PC-9 (cell line): ENCODE data around the gene CFI. TPM values are rescaled to one million over a fixed set of nuclear protein-coding genes. Genes with fewer than 3 reads are reported as not detected.

Experiments used
- BruUV-seq: library from RNA; stranded (reverse); fragments of 400-500 nt; replicated peaks from 2 replicates; lab custom pipeline; 2021; lab: Mats Ljungman, UMichigan
- CTCF ChIA-PET: fragments of 300-600 bp; sonication (Branson Sonifier 250); formaldehyde crosslinking; loops from one replicate; lab custom pipeline; 2022; ENCODE audit warnings: antibody characterized with exemption; lab: Charles Lee
- POLR2A ChIA-PET: fragments of 300-600 bp; sonication (Branson Sonifier 250); formaldehyde crosslinking; loops from one replicate; lab custom pipeline; 2022; ENCODE audit warnings: antibody characterized with exemption; ENCODE audit not compliant: unreplicated experiment; lab: Charles Lee
- DNase-seq, 2 experiments: peaks; one replicate each; pipeline versions ENCODE4 v3.0.0 to v3.0.0-alpha.2; 2015 to 2022; ENCODE audit warnings: mixed read lengths in 1 of 2
- H2AFZ ChIP-seq: fragments of 200-600 bp; sonication (generic); 2 replicates; pipeline ENCODE4 v1.8.1; 2017; ENCODE audit warnings: antibody characterized with exemption
- H3F3A ChIP-seq: fragments of 200-600 bp; sonication (generic); 2 replicates; pipeline ENCODE4 v1.8.1; 2017; ENCODE audit warnings: antibody characterized with exemption, mild to moderate bottlenecking, low read depth; ENCODE audit not compliant: insufficient read depth
- H3K27ac ChIP-seq: fragments of 200-600 bp; sonication (generic); 2 replicates; pipeline ENCODE4 v1.6.1; 2016; ENCODE audit warnings: mixed run types
- H3K27me3 ChIP-seq: fragments of 200-600 bp; sonication (generic); 2 replicates; pipeline ENCODE4 v1.6.1; 2016; ENCODE audit warnings: low read depth, mixed run types; ENCODE audit not compliant: insufficient read depth
- H3K36me3 ChIP-seq: fragments of 200-600 bp; sonication (generic); 2 replicates; pipeline ENCODE4 v1.6.1; 2016; ENCODE audit warnings: low read depth, mixed run types
- H3K4me1 ChIP-seq: fragments of 200-600 bp; sonication (generic); replicated peaks from 2 replicates; pipeline ENCODE4 v1.6.1; 2016; ENCODE audit warnings: mixed run types; ENCODE audit not compliant: insufficient read depth
- H3K4me2 ChIP-seq: fragments of 200-600 bp; sonication (generic); 2 replicates; pipeline ENCODE4 v1.6.1; 2017; ENCODE audit warnings: mixed run types
- H3K4me3 ChIP-seq: fragments of 200-600 bp; sonication (generic); 2 replicates; pipeline ENCODE4 v1.6.1; 2016; ENCODE audit warnings: mixed run types
- H3K79me2 ChIP-seq: fragments of 200-600 bp; sonication (generic); 2 replicates; pipeline ENCODE4 v1.6.1; 2017; ENCODE audit warnings: low read depth, mixed run types
- H3K9me2 ChIP-seq: fragments of 200-600 bp; sonication (generic); 2 replicates; pipeline ENCODE4 v1.8.1; 2017; ENCODE audit warnings: mild to moderate bottlenecking; ENCODE audit not compliant: insufficient read depth
- H3K9me3 ChIP-seq: fragments of 200-600 bp; sonication (generic); 2 replicates; pipeline ENCODE4 v1.8.1; 2016; ENCODE audit warnings: low read depth; ENCODE audit not compliant: insufficient read depth
- H4K20me1 ChIP-seq: fragments of 200-600 bp; sonication (generic); 2 replicates; pipeline ENCODE4 v1.8.1; 2017; ENCODE audit not compliant: insufficient read depth
- CTCF ChIP-seq: fragments of 200-600 bp; sonication (generic); conservative IDR thresholded peaks from 2 replicates; pipeline ENCODE4 v1.6.1; 2017; ENCODE audit warnings: mixed run types, antibody characterized with exemption, mild to moderate bottlenecking, moderate library complexity
- EZH2 ChIP-seq: fragments of 200-600 bp; sonication (generic); IDR thresholded peaks from 2 replicates; pipeline ENCODE4 v1.8.0; 2017; ENCODE audit warnings: antibody characterized with exemption, low read depth
- intact Hi-C: fragments of 100-400 bp; cut with micrococcal nuclease; formaldehyde crosslinking; loops from one replicate; pipeline ENCODE4 v1.10.0; 2022; ENCODE audit not compliant: unreplicated experiment
- total RNA-seq: library from RNA; stranded (reverse); gene quantifications from 2 replicates; pipeline ENCODE4 v1.2.3, GENCODE V29; 2021

CFI gene
- total RNA-seq, 1 experiment from 2014 or later, result 2.2 TPM

- no peak overlapping the region for H3K4me2 ChIP-seq
- no peak overlapping the region for H2AFZ ChIP-seq
- no peaks in the 10 kb centered on the region for H3F3A ChIP-seq
- TF ChIP-seq CTCF (no peak), EZH2 (no peak)
- intact Hi-C loops, result no loop called here
- ChIA-PET POLR2A (no interaction called here), CTCF (no interaction called here)
- H3K4me3 ChIP-seq, result no peak overlapping the region
- H3K79me2 ChIP-seq, result no peaks in the 10 kb centered on the region
- BruUV-seq, result no TSS peak
- H3K27me3 ChIP-seq, result no peaks in the 10 kb centered on the region
- no peaks in the 10 kb centered on the region for H4K20me1 ChIP-seq
- no peaks in the 10 kb centered on the region for H3K4me1 ChIP-seq
- no peaks in the 10 kb centered on the region for H3K36me3 ChIP-seq
- no peak overlapping the region for H3K27ac ChIP-seq
- no peaks in the 10 kb centered on the region for H3K9me2 ChIP-seq
- no peak for DNase-seq
- H3K9me3 ChIP-seq, result no peaks in the 10 kb centered on the region
Observed at GRCh38 chr4:109764789-109765402, 36.9 kb downstream of the CFI start.

- Histone ChIP-seq H3K4me1 (no peaks in the 10 kb centered on the region), H3K9me2 (no peaks in the 10 kb centered on the region), H3K79me2 (no peaks in the 10 kb centered on the region), H3K4me2 (no peak overlapping the region), H3K27me3 (no peaks in the 10 kb centered on the region), H3K36me3 (no peaks in the 10 kb centered on the region), H2AFZ (no peak overlapping the region), H3K4me3 (no peak overlapping the region), H4K20me1 (no peaks in the 10 kb centered on the region), H3K27ac (no peak overlapping the region), H3F3A (no peaks in the 10 kb centered on the region), H3K9me3 (no peaks in the 10 kb centered on the region)
- BruUV-seq, result no TSS peak
- ChIA-PET POLR2A (no interaction called here), CTCF (no interaction called here)
- TF ChIP-seq CTCF (no peak), EZH2 (no peak)
- DNase-seq, result no peak
- intact Hi-C loops, result no loop called here
Observed at GRCh38 chr4:109764376-109764775, 37.4 kb downstream of the CFI start.

- no peaks in the 10 kb centered on the region for H3K27me3 ChIP-seq
- H2AFZ ChIP-seq, result no peak overlapping the region
- no peaks in the 10 kb centered on the region for H3K79me2 ChIP-seq
- H3K4me3 ChIP-seq, result no peak overlapping the region
- no peaks in the 10 kb centered on the region for H3K9me3 ChIP-seq
- ChIA-PET POLR2A (no interaction called here), CTCF (no interaction called here)
- H3K27ac ChIP-seq, result no peak overlapping the region
- no peaks in the 10 kb centered on the region for H3K9me2 ChIP-seq
- intact Hi-C loops, result no loop called here
- no peaks in the 10 kb centered on the region for H4K20me1 ChIP-seq
- H3K4me1 ChIP-seq, result no peaks in the 10 kb centered on the region
- no peak for DNase-seq
- H3F3A ChIP-seq, result no peaks in the 10 kb centered on the region
- no peak for TF ChIP-seq CTCF
- TF ChIP-seq EZH2, result no peak
- H3K4me2 ChIP-seq, result no peak overlapping the region
- no peaks in the 10 kb centered on the region for H3K36me3 ChIP-seq
- no TSS peak for BruUV-seq
Observed at GRCh38 chr4:109760682-109761081, 41.1 kb downstream of the CFI start.
